Suppressor macrophage treated with lipopolysaccharide for 4 hours (primary cell): Measurements from ENCODE around the gene OBI1.

ENCODE experiments used
- DNase-seq: peaks from one replicate; pipeline ENCODE4 v3.0.0-alpha.2; 2020

The OBI1 gene, protein sequence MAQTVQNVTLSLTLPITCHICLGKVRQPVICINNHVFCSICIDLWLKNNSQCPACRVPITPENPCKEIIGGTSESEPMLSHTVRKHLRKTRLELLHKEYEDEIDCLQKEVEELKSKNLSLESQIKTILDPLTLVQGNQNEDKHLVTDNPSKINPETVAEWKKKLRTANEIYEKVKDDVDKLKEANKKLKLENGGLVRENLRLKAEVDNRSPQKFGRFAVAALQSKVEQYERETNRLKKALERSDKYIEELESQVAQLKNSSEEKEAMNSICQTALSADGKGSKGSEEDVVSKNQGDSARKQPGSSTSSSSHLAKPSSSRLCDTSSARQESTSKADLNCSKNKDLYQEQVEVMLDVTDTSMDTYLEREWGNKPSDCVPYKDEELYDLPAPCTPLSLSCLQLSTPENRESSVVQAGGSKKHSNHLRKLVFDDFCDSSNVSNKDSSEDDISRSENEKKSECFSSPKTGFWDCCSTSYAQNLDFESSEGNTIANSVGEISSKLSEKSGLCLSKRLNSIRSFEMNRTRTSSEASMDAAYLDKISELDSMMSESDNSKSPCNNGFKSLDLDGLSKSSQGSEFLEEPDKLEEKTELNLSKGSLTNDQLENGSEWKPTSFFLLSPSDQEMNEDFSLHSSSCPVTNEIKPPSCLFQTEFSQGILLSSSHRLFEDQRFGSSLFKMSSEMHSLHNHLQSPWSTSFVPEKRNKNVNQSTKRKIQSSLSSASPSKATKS

GRCh38 chr13:78658630-78659449 lies at the start of gene OBI1:
TSS of gene OBI1 (minus strand) at chr13:78659155. CDS start at chr13:78659120, 35 bp downstream.
- peak; percentile 92 for DNase-seq

- DNase-seq: no peak
These were observed 42.4 kb upstream of the OBI1 start for GRCh38 chr13:78701383-78701782.

DNA sequence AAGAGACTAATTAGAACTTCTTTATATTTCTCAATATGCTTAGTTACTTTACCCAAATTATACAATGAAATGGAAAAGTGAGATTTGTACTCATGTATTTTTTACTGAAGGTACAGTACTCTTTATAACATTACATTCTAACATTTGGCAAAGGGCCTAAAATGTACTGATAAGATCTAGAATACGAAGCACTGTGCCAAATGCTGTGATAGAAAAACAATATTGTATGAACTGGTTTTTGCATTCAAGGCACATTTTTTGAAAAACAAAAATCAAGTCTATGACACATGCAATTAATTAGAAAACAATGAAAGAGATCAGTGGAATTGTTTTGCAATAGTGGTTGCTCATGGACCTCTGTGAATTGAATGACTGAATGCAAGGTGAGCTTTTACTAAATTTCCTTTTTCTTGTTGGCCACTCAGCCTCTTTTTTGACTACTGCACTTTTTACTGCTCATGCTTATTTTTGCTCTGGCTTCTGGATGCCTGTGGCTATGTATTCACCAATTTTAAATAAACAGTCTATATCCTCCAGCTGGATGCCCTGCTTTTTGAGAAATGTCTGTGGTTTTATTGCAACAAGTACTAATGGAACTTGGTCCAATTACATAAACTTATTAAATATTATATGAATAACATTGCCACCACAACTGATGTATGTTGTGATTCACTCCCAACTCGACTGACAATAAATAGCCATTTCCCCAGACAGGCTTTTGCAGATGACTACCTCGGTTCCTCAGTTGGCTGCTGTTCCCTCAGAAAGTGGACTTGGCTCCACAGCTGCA lies 41.4 kb upstream of the OBI1 start:
- no peak for DNase-seq

GRCh38 chr13:78689011-78689410 lies 30.1 kb upstream of the OBI1 start:
- no peak for DNase-seq

- no peak for DNase-seq
These were observed 27.5 kb upstream of the OBI1 start for GRCh38 chr13:78686461-78686860.

DNA sequence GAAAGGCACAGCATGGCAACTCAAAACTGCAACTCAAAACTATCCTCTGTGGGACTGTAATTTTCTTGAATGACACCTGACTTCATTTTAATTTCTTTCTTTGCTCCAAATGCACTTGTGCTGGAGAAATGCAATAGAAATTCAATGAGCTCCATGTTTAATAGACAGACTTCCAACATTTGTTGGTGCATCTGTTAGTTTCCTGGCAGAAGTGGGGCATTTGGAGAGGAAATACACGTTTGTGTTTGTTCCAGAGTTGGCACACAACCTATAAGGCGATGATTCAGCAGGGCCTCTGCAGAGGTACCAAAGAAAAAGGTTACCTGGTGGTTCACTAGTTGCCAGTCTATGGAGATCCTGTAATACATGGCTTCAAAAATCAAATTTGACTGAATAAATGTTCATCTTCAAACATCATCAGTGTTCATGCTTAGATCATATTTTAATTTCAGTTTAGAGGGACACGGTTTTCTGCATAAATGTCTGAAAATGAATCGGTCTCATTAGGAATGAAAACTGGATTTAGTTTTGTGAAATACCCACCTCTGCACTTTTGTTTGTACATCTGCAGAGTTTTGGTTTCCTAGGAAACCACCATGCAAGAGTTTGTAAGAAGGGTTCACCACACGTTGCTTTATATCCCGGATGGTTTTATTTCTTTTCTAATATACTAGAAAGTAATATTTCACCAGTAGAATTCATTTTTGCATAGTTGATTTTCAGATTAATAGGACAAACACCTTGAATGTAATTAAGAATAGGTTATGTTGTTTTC lies 21.8 kb upstream of the OBI1 start:
- DNase-seq: no peak

DNA sequence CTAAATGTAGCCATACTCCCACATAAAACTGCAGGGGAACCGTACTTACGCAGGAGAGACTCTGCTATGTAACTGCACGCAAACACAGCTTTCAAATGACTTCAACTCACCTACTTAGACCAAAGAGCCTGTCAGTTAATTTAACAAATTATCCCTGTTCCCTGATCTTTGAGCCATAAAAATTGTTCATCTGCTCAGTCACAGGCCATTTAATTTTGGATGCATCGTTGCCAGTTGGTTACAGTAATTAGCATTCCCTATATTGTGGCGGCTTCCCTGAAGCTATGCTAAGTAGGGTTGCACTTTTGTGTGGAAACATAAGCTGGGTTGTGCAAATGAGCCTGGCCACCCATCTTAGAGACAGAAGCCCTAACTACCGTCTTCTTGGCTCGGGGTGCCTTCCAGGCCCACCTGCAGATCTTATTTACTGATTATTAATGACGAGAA lies 21.2 kb upstream of the OBI1 start:
- no peak for DNase-seq

DNA sequence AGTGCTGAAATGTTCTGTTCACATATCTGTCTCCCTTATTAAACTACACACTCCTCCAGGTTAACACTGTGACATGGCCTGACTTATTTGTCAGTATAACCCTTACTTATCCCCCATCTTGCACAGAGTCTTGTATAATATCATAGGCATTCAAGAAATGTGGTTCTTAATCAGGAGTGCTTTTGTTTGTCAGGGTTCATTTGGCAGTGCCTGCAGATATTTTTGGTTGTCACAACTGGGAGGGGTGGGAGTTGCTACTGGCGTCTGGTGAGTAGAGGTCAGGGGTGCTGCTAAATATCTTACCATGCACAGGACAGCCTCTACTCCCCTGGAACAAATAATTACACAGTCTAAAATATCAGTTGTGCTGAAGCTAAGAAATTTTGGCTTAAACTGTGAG lies 20.4 kb upstream of the OBI1 start:
- no peak for DNase-seq

DNA sequence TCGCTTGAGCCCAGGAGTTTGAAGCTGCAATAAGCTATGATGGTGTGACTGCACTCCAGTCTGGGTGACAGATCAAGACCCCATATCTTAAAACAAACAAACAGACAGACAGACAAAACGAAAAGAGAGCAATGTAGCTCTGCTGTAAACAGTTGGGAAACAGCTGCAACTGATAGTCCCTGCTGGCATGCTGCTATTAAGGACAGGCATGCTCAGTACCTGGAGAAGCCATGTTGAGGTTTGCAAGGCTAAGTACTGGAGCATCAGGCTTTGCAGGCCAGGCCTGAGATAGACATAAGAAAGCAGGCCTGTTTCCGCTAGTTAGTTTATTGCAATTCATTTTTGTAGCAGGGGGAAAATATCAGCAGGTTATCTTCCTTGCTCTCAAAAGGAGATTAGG lies 16.2 kb upstream of the OBI1 start:
- no peak for DNase-seq

- DNase-seq: no peak
These were observed 15.7 kb upstream of the OBI1 start for GRCh38 chr13:78674638-78675037.

DNA sequence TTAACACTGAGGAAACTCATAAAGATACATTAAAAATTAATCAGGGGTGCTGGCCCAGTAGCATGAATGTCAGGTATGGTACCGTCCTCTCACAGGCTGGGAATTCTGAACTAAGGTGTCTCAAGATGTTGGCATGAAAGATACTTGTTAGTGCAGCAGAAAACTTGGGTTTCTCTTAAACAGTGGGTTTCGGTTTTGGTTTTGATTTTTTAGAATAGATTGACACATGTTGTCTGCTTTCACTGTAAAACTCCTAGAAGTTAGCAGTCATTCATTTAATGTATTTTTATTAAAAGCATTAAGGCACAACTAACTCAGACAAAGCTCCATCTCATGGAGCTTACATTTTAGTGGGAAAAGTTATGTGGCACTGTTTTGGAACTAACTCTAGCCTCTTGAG lies 3.5 kb upstream of the OBI1 start:
- DNase-seq: no peak

DNA sequence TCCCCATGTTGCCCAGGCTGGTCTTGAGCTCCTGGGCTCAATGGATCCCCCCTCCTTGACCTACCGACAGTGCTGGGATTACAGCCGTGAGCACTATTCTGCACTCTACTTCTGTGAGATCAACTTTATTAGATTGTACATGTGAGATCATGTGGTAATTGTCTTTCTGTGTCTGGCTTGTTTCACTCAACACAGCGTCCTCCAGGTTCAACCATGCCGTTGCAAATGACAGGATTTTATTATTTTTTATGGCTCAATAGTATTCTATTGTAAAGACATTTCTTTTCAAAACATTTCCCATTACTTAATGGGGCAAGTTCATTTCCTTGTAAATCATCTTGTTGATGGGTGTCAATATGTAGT lies 1.5 kb upstream of the OBI1 start:
- no peak for DNase-seq

- no peak for DNase-seq
These were observed 958 bp upstream of the OBI1 start for GRCh38 chr13:78659732-78660494.

GRCh38 chr13:78659450-78659730 lies 435 bp upstream of the OBI1 start:
- no peak for DNase-seq

DNA sequence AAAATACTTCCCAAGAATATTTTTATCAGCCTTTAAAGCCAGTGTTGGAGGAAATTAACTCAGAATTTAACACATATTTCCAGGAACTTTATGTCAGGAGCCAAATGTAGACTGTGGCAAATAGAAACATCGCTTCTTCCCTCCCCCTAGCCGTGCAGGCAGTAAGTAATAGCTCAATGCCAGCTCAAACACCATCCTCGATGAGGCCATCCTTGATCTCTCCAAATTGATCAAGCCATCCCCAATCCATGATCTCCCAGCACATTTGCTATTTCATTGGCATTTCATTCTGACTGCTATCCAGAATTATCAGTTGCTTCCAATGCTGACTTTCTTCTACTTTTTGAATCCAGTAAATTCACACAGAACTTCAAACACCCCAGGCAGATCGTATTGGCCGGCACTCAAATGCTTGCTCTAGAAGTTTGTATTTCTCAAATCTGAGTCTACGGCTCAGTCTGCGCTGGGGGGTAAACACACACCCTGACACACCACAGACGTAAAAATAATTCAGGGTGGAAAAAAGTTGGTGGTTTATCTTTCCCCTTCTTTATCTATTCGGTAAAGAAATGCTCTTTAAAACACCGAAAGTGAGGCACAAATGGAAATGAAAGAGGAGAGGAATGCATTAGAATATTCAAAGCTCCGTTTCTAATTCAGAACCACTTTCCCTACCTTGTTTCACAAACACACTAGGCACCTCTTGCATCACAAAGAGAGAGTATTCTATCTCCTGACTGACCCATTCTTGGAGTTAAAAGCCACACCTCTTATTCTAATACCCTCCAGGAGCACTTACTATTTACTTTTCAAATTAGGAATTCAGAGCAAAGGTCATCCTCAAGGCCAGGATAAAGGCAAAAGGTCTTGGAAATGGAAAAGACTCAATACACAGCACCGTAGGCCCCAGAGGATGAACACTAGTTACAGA lies 991 bp downstream of the OBI1 start:
- DNase-seq: peak; percentile 29

- no peak for DNase-seq
These were observed 3.0 kb downstream of the OBI1 start for GRCh38 chr13:78655906-78656305.

- DNase-seq: no peak
These were observed 3.9 kb downstream of the OBI1 start for GRCh38 chr13:78655007-78655406.

- DNase-seq: no peak
These were observed 6.3 kb downstream of the OBI1 start for GRCh38 chr13:78652651-78653050.

GRCh38 chr13:78650717-78651083 lies 8.3 kb downstream of the OBI1 start:
- DNase-seq: no peak
